ENCODE data around the gene FUT3. TPM values are rescaled to one million over a fixed set of nuclear protein-coding genes. Genes with fewer than 3 reads are reported as not detected.

Gene FUT3
- total and polyA plus RNA-seq, 2 experiments from 2014 or later = 0.45 TPM; not detected in 1

- Histone ChIP-seq H3K27ac (no peak overlapping the region), H3K9me2 (replicated peaks; ENCODE audit: insufficient read depth) (no peaks in the 10 kb centered on the region), H3K79me2 (no peaks in the 10 kb centered on the region), H2AFZ (no peak overlapping the region), H4K20me1 (ENCODE audit: insufficient read depth, poor library complexity, severe bottlenecking) (no peaks in the 10 kb centered on the region), H3K9me3 (ENCODE audit: low read depth) (no peaks in the 10 kb centered on the region), H3K27me3 (no peaks in the 10 kb centered on the region), H3K4me2 (no peak overlapping the region), H3K4me3 (no peak overlapping the region), H3K36me3 (replicated peaks; ENCODE audit: insufficient read depth, low read depth) (no peaks in the 10 kb centered on the region), H3K4me1 (ENCODE audit: insufficient read depth) (no peaks in the 10 kb centered on the region)
- DNase-seq (ENCODE audit: low spot score) = no peak
- 90% methylated on average over 11 of the region's 11 CpGs for WGBS (ENCODE audit: low lambda C conversion rate, missing lambda C conversion rate)
- TF ChIP-seq CTCF (IDR thresholded peaks at IDR 0.05; ENCODE audit: poor library complexity) = no peak
- TF ChIP-seq EZH2 (IDR thresholded peaks at IDR 0.05; ENCODE audit: borderline replicate concordance) = no peak
- TF ChIP-seq EZH2phosphoT487 (IDR thresholded peaks at IDR 0.05; ENCODE audit: low read depth, severe bottlenecking, unreplicated experiment) = no peak
Measured at GRCh38 chr19:5865772-5866171, 14.5 kb upstream of the FUT3 start.

- H3K9me3 ChIP-seq (ENCODE audit: low read depth) = no peaks in the 10 kb centered on the region
- WGBS (ENCODE audit: low lambda C conversion rate, missing lambda C conversion rate) = 88% methylated on average over 14 of the region's 14 CpGs
- H3K79me2 ChIP-seq = no peaks in the 10 kb centered on the region
- no peaks in the 10 kb centered on the region for H3K27me3 ChIP-seq
- no peaks in the 10 kb centered on the region for H3K36me3 ChIP-seq (replicated peaks; ENCODE audit: insufficient read depth, low read depth)
- no peak overlapping the region for H3K4me3 ChIP-seq
- no peak overlapping the region for H3K4me2 ChIP-seq
- no peak overlapping the region for H2AFZ ChIP-seq
- no peaks in the 10 kb centered on the region for H3K4me1 ChIP-seq (ENCODE audit: insufficient read depth)
- TF ChIP-seq CTCF (IDR thresholded peaks at IDR 0.05; ENCODE audit: poor library complexity) (no peak), EZH2phosphoT487 (IDR thresholded peaks at IDR 0.05; ENCODE audit: low read depth, severe bottlenecking, unreplicated experiment) (no peak), EZH2 (IDR thresholded peaks at IDR 0.05; ENCODE audit: borderline replicate concordance) (no peak)
- no peak overlapping the region for H3K27ac ChIP-seq
- DNase-seq (ENCODE audit: low spot score) = no peak
- no peaks in the 10 kb centered on the region for H3K9me2 ChIP-seq (replicated peaks; ENCODE audit: insufficient read depth)
- no peaks in the 10 kb centered on the region for H4K20me1 ChIP-seq (ENCODE audit: insufficient read depth, poor library complexity, severe bottlenecking)
Measured at GRCh38 chr19:5864725-5865486, 13.7 kb upstream of the FUT3 start.

GRCh38 chr19:5864013-5864720 is 12.9 kb upstream of the FUT3 start:
- Histone ChIP-seq H3K9me2 (replicated peaks; ENCODE audit: insufficient read depth) (no peaks in the 10 kb centered on the region), H3K4me1 (ENCODE audit: insufficient read depth) (no peaks in the 10 kb centered on the region), H3K4me3 (no peak overlapping the region), H2AFZ (no peak overlapping the region), H3K27ac (no peak overlapping the region), H4K20me1 (ENCODE audit: insufficient read depth, poor library complexity, severe bottlenecking) (no peaks in the 10 kb centered on the region), H3K4me2 (no peak overlapping the region), H3K9me3 (ENCODE audit: low read depth) (no peaks in the 10 kb centered on the region), H3K36me3 (replicated peaks; ENCODE audit: insufficient read depth, low read depth) (no peaks in the 10 kb centered on the region), H3K79me2 (no peaks in the 10 kb centered on the region), H3K27me3 (no peaks in the 10 kb centered on the region)
- DNase-seq (ENCODE audit: low spot score) = no peak
- TF ChIP-seq EZH2phosphoT487 (IDR thresholded peaks at IDR 0.05; ENCODE audit: low read depth, severe bottlenecking, unreplicated experiment) (no peak), EZH2 (IDR thresholded peaks at IDR 0.05; ENCODE audit: borderline replicate concordance) (no peak), CTCF (IDR thresholded peaks at IDR 0.05; ENCODE audit: poor library complexity) (no peak)
- WGBS (ENCODE audit: low lambda C conversion rate, missing lambda C conversion rate) = 80% methylated on average over 7 of the region's 9 CpGs
